ENCODE data around the gene NMNAT2. TPM values are rescaled to one million over a fixed set of nuclear protein-coding genes. Genes with fewer than 3 reads are reported as not detected.

The NMNAT2 gene
- total and polyA plus RNA-seq, 10 of the 15 experiments (the other 5 are each of a cell fraction or from before 2014, with no cell fraction given): 0.02 to 2.0 (median 0.60) TPM

GRCh38 chr1:183416850-183417771, 1.1 kb downstream of the NMNAT2 start (continued):
- TF ChIP-seq BCL3 (IDR thresholded peaks at IDR 0.05; ENCODE audit: borderline replicate concordance, insufficient read depth, low read depth, low read length, poor library complexity, severe bottlenecking): peak; percentile 33
- TF ChIP-seq IKZF1 (conservative IDR thresholded peaks at IDR 0.05): no peak
- TF ChIP-seq E2F8 (IDR thresholded peaks at IDR 0.05; ENCODE audit: low read depth, partially characterized antibody): no peak

- no peak overlapping the region for H3K4me2 ChIP-seq (ENCODE audit: control insufficient read depth, insufficient read depth)
- H2AFZ ChIP-seq (ENCODE audit: control insufficient read depth, low read depth, low read length): no peak overlapping the region
- H4K20me1 ChIP-seq (ENCODE audit: control insufficient read depth, insufficient read depth): no peaks in the 10 kb centered on the region
- CTCF ChIA-PET: interaction anchor here (0.9 kb wide), 1 partner anchor 131 kb away, joined by 3 read pairs; no protein-coding TSS in a partner anchor
- no peak overlapping the region for H3K4me3 ChIP-seq
- no peaks in the 10 kb centered on the region for H3K79me2 ChIP-seq (ENCODE audit: control insufficient read depth, insufficient read depth, low read length)
- H3K27ac ChIP-seq (ENCODE audit: control insufficient read depth, insufficient read depth): no peak overlapping the region
- intact Hi-C loops (cut with micrococcal nuclease; ENCODE audit: unreplicated experiment) (no loop called here), in situ Hi-C loops (cut with MboI) (no loop called here)
- BruUV-seq (replicated peaks): no TSS peak
- no peaks in the 10 kb centered on the region; the same call in 2 of the 3 replicates for H3K9me3 ChIP-seq (replicated peaks; ENCODE audit: control insufficient read depth, insufficient read depth, low read length)
- SMC1A ChIA-PET (ENCODE audit: uncharacterized antibody, unreplicated experiment): no interaction called here
- no peak for FAIRE-seq
- RAD21 ChIA-PET (ENCODE audit: unreplicated experiment): no interaction called here
- POLR2A ChIA-PET: no interaction called here
- ATAC-seq: no peak
- DNase-seq (ENCODE audit: low read depth, low spot score): no peak
- no peak overlapping the region for H3K9ac ChIP-seq (ENCODE audit: control insufficient read depth, insufficient read depth, low read length)
- TF ChIP-seq ZNF207 (IDR thresholded peaks at IDR 0.05; ENCODE audit: borderline replicate concordance) (no peak), NR2C2 (IDR thresholded peaks at IDR 0.05; ENCODE audit: borderline replicate concordance, control insufficient read depth, insufficient read length, low read depth) (no peak)
- peaks cover 1 to 16% of the 10 kb centered on the region in 2 experiments for H3K27me3 ChIP-seq (replicated peaks in 1 of 2; ENCODE audit: control insufficient read depth in 2 of 2, insufficient read depth in 2 of 2, low read length in 1 of 2)
- no peaks in the 10 kb centered on the region for H3K36me3 ChIP-seq (ENCODE audit: control insufficient read depth in 2 of 2, insufficient read depth in 2 of 2, low read length in 1 of 2)
- H3K4me1 ChIP-seq (ENCODE audit: control insufficient read depth, insufficient read depth, low read length): no peaks in the 10 kb centered on the region
Measured at GRCh38 chr1:183414365-183414764, 3.8 kb downstream of the NMNAT2 start.

Measured in GM12878 (cell line).